Right atrium auricular region (tissue), 2 donors: ENCODE results near the gene HNF1B. TPM values are rescaled to one million over a fixed set of nuclear protein-coding genes. Genes with fewer than 3 reads are reported as not detected.

Source experiments
- DNase-seq: peaks from one replicate; pipeline ENCODE4 v3.0.0-alpha.2; 2019; ENCODE audit warnings: low spot score
- H3K27ac ChIP-seq, 2 donors: fragments of 200-600 bp; sonication (generic); 1 replicate in 1 of 2; 2 replicates in 1 of 2; pipeline ENCODE4 v1.5.1; 2016 to 2019
- H3K27me3 ChIP-seq, 2 donors: fragments of 200-600 bp; sonication (generic); one replicate each; pipeline versions ENCODE4 v1.5.1 to v1.6.0; 2017 to 2019
- H3K36me3 ChIP-seq: fragments of 200-600 bp; sonication (generic); one replicate; pipeline ENCODE4 v1.5.1; 2016
- H3K4me1 ChIP-seq, 2 donors: fragments of 200-600 bp; sonication (generic); one replicate each; pipeline versions ENCODE4 v1.5.1 to v1.6.0; 2017 to 2019
- H3K4me3 ChIP-seq, 2 donors: fragments of 200-600 bp; sonication (generic); 1 replicate in 1 of 2; 2 replicates in 1 of 2; pipeline ENCODE4 v1.5.1; 2017 to 2019; ENCODE audit warnings: mild to moderate bottlenecking in 1 of 2, moderate library complexity in 1 of 2
- H3K9me3 ChIP-seq, 2 donors: fragments of 200-600 bp; sonication (generic); one replicate each; pipeline ENCODE4 v1.5.1; 2019
- CTCF ChIP-seq, 2 donors: fragments of 200-600 bp; sonication (generic); IDR thresholded peaks; one replicate each; pipeline ENCODE4 v1.5.1; 2019; ENCODE audit warnings: antibody characterized with exemption in 2 of 2
- total RNA-seq, 2 donors: library from RNA; depleted of rRNA; stranded (reverse); fragments of >200 nt; gene quantifications; one replicate each; pipeline ENCODE4 v1.1.0, GENCODE V29; 2016

The HNF1B gene
- total RNA-seq, 2 donors from 2014 or later = not detected

GRCh38 chr17:37695726-37696125 is 49.1 kb downstream of the HNF1B start:
- Histone ChIP-seq H3K9me3 (peaks cover 0 to 5% of the 10 kb centered on the region in 2 donors), H3K27ac (no peak overlapping the region), H3K27me3 (no peaks in the 10 kb centered on the region), H3K4me1 (peaks cover 0 to 10% of the 10 kb centered on the region in 2 donors), H3K36me3 (no peaks in the 10 kb centered on the region), H3K4me3 (no peak overlapping the region)
- no peak for TF ChIP-seq CTCF (IDR thresholded peaks at IDR 0.05)
- DNase-seq = no peak

GRCh38 chr17:37694734-37695133 is 50.1 kb downstream of the HNF1B start:
- no peaks in the 10 kb centered on the region for H3K36me3 ChIP-seq
- DNase-seq = no peak
- no peak overlapping the region for H3K27ac ChIP-seq
- no peak overlapping the region for H3K4me3 ChIP-seq
- TF ChIP-seq CTCF (IDR thresholded peaks at IDR 0.05) = no peak
- peaks cover 0 to under 1% of the 10 kb centered on the region in 2 donors for H3K4me1 ChIP-seq
- peaks cover 0 to 5% of the 10 kb centered on the region in 2 donors for H3K9me3 ChIP-seq
- no peaks in the 10 kb centered on the region for H3K27me3 ChIP-seq

- no peak for DNase-seq
- Histone ChIP-seq H3K36me3 (no peaks in the 10 kb centered on the region), H3K9me3 (peaks cover 0 to 5% of the 10 kb centered on the region in 2 donors), H3K4me1 (no peaks in the 10 kb centered on the region), H3K27ac (no peak overlapping the region), H3K4me3 (no peak overlapping the region), H3K27me3 (no peaks in the 10 kb centered on the region)
- no peak for TF ChIP-seq CTCF (IDR thresholded peaks at IDR 0.05)
Measured at GRCh38 chr17:37693328-37693727, 51.5 kb downstream of the HNF1B start.

GRCh38 chr17:37691807-37692206 is 53.1 kb downstream of the HNF1B start:
- Histone ChIP-seq H3K4me1 (no peaks in the 10 kb centered on the region), H3K27ac (no peak overlapping the region), H3K36me3 (no peaks in the 10 kb centered on the region), H3K9me3 (peaks cover 0 to 5% of the 10 kb centered on the region in 2 donors), H3K4me3 (no peak overlapping the region), H3K27me3 (no peaks in the 10 kb centered on the region)
- TF ChIP-seq CTCF (IDR thresholded peaks at IDR 0.05) = no peak
- DNase-seq = no peak

- H3K9me3 ChIP-seq = no peaks in the 10 kb centered on the region
- no peaks in the 10 kb centered on the region for H3K36me3 ChIP-seq
- H3K4me3 ChIP-seq = no peak overlapping the region
- H3K27me3 ChIP-seq = no peaks in the 10 kb centered on the region
- no peaks in the 10 kb centered on the region for H3K4me1 ChIP-seq
- DNase-seq = no peak
- no peak overlapping the region for H3K27ac ChIP-seq
- no peak for TF ChIP-seq CTCF (IDR thresholded peaks at IDR 0.05)
Measured at GRCh38 chr17:37689317-37689716, 55.5 kb downstream of the HNF1B start.

GRCh38 chr17:37683454-37683984 is 61.3 kb downstream of the HNF1B start:
- DNase-seq = no peak
- no peaks in the 10 kb centered on the region for H3K4me1 ChIP-seq
- TF ChIP-seq CTCF (IDR thresholded peaks at IDR 0.05) = no peak
- no peaks in the 10 kb centered on the region for H3K9me3 ChIP-seq
- no peaks in the 10 kb centered on the region for H3K36me3 ChIP-seq
- no peak overlapping the region for H3K27ac ChIP-seq
- no peak overlapping the region for H3K4me3 ChIP-seq
- H3K27me3 ChIP-seq = no peaks in the 10 kb centered on the region
